AG08395 (cell line): ENCODE measurements around the gene RUNX3.

Source experiments
- DNase-seq: peaks from one replicate; pipeline ENCODE4 v3.0.0; 2012; ENCODE audit warnings: mixed read lengths, low spot score

Gene RUNX3

GRCh38 chr1:24963099-24963872, 33.2 kb upstream of the RUNX3 start:
- DNase-seq = no peak

- DNase-seq = no peak
Observed at GRCh38 chr1:24961961-24962861, 32.1 kb upstream of the RUNX3 start.

GRCh38 chr1:24961334-24961733, 31.3 kb upstream of the RUNX3 start:
- DNase-seq = no peak

DNA sequence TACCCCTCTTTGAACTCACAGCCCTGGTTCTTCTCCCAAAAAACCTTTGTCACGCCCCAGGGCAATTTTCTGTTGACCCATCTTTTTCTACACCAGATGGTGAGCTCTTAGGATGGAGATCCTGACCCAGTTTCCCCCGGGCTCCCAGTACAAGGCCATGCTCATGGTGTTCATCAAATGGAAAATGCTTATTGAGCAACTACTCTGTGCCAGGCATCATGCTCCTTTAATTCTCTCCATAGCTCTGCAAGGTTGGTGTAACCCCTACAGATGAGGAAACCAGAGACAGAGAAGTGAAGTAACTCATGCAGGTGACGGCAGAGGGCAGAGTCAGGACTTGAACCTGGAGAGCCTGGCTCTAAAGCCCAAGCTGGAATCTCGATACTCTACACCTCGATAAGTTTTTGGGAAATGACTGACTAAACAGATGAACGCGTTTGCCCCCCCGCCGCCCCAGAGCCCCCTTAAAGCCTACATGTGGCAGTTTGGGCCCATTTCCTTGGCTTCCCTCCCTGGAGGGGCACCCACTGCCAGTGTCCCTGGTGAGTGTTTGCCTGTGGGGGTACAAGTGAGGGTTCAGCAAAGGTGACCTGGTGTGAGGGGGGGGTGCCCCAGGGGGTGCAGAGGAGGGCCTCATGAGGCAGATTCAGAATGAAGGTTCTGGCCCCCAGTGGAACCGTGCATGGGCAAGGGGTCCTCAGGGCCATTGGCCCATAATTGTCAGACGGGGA, 30.2 kb upstream of the RUNX3 start:
- no peak for DNase-seq

DNA sequence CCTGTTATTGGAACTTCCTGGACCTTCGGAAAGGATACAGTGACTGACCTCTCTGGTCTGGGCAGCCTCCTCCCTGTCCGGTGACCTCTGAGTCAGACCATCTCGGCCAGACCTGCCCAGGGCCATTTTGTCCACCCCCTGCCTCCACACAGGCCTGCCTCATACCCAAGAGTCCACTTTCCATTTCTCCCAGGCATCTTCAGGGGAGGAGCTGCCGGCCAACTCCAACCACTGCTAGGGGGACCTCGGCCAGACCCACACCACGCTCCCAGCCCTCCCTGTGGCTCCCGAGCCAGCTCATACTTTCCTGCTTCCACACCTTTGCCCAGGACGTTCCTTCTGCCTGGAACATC, 29.5 kb upstream of the RUNX3 start:
- DNase-seq = no peak

DNA sequence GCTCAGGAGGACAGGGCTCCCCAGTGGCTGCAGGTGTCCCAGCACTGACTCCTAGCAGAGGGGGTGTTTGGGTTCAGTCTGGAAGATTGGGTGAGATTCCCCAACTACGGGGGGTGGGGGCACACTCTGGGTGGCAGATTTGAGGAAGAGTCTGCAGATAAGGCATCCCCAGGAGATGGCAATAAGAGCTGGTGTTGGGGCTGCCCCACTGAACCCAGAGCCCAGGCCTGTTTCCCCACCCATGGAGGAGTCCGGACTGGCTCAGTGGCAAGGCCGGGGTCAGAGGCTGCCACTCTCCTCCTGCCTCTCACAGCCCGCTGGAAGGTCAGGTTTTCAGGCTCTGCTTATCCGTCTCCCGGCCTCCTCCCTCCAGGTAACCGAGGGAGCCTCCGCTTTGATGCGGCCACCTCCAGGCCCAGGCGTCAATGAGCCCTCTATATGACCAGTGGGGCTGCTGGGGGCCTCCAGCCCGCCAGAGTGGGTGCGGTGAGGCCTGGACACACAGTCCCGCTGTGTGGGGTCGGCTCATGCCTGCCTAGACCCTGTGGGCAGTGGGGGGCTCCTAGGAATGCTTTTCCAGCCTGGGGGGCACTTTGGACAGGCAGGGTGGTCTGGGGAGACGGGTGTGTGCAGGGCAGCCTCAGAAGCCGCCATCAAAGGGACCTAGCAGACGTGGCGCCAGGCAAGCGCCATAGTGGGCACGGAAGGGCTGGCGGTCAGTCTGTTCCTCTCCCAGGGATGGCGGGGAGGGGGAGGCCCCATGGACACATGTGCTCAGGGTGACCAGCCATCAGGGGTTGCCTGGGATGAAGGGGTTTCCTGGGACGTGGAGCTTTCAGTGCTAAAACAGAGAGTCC, 28.9 kb upstream of the RUNX3 start:
- no peak for DNase-seq

GRCh38 chr1:24957808-24958752, 28.0 kb upstream of the RUNX3 start:
- no peak for DNase-seq

GRCh38 chr1:24957016-24957807, 27.1 kb upstream of the RUNX3 start:
- no peak for DNase-seq

DNA sequence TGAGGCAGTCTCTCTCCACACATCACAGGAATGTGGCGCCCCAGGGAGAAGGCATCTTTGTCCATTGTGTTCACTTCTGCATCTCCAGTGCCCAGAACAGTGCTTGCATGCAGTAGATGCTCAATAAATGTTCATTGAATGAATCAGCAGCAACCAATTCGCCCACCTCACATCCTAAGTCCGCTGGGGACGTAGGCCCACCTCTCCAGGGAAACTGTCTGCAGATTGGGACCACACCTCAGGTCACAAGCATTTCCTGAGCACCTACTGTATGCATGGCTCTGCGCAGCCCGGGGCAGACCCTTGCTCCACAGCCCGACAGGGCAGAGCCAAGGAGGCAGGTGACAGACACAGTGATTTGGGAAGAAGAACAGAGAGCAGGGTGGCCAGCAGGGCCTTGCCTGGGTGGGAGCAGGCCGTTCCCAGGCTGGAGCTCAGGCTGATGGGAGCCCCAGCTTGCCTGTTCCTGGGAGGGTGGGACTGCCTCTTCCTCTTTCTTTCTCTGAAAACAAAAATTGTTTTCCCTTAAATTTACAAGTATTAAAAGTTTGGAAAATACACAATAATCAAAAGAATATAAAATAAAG, 25.8 kb upstream of the RUNX3 start:
- DNase-seq = no peak

DNA sequence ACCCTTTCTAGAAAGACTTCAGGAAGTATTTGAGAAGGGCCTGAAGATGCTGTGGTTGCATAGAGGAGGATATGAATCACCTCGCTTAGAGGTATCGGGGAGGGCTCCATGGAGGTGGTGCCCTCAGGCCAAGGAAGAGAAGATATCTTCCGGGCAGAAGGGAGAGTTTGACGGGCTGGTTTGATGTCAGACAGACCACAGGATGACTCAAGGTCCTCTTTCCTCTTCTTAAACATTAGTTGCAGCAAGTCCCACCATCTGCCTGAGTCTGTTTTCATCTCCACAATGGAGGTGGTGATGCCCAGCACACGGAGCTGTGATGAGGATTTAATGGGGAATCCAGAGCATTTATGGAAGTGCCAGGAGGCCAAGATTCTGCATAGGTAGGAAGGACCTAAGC, 25.1 kb upstream of the RUNX3 start:
- DNase-seq = peak; percentile 57

DNA sequence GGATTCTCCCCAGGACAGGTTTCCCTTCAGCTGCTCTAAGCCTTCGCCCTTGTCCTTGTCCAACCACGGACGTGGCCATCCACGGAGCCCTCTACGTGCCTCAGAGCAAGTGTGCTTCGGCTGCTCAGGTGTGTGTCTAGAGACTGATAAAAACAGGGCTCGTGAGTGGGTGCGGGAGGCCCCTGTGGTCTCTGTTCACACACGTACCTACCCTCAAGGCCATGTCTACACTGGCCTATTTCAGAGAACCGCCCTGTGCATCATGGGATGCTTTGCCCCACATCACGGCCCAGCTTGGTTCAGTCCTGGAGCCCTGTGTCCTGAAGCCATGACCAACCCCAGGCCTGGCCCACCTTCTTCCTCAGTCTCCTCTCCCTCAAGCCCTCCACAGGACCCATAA, 24.6 kb upstream of the RUNX3 start:
- DNase-seq = no peak

DNA sequence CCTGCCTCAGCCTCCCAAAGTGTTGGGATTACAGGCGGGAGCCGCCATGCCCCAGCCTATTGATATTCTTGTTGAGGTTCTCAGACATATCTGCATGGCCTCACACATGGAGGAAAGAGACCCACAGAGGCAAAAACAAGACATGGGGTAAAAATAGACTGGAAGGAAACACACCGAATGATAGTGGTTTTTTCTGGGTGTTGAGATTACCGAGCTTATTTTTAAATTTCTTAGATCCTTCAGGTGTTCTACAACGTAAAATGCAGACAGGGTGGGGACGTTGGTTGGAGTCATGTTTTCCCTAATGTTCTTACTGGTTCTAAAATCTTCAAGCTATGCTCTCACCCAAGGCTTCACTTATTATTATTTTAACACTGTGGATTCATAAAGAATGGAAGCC, 23.9 kb upstream of the RUNX3 start:
- DNase-seq = no peak

- no peak for DNase-seq
Observed at GRCh38 chr1:24952413-24952841, 22.4 kb upstream of the RUNX3 start.

DNA sequence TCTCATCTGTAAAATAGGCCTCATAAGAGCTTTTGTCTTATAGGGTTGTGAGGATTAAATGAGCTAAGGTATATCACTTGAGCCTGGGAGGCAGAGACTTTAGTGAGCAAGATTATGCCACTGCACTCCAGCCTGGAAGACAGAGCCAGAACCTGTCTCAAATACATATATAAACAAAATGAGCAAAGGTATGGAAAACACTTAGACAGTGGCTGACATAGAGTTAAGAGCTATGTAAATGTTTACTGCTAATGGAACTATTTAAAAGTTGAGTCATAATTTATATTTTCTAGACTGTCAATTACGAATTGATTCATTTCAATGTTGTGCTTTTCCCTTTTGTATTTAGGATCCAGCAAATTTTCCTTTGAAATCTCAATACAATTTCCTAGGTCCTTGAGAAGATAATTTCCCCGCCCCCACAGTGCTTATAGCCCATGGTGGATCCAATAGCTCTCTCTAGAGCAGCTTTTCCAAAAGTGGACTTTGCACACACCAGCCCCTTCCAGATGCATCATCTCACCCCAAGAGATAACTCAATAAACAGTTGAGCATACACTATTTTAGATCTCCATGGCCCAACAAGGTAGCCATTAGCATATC, 21.8 kb upstream of the RUNX3 start:
- no peak for DNase-seq

- DNase-seq = no peak
Observed at GRCh38 chr1:24951337-24951736, 21.3 kb upstream of the RUNX3 start.

GRCh38 chr1:24949331-24949881, 19.3 kb upstream of the RUNX3 start:
- DNase-seq = peak; percentile 72

GRCh38 chr1:24948079-24948827, 18.2 kb upstream of the RUNX3 start:
- DNase-seq = no peak
